ENCODE data around the gene MOB2.

DNA sequence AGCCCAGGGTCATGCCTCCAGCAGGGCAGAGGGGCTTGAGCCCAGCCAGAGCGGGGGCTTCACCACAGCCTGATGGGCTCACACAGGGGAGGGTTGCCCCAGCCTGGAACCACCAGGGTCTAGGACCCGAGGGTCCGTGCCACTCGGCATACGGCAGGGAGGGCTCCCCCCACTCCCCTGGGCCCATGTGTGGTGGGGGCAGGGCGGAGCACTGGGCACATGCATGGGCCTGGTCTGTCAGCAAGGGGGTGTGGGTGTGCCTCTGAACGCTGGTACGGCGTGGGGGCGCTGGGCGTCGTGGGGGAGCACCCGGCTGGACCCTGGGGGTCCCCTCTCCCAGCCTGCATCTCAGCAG, 29.3 kb downstream of the MOB2 start:
- TF ChIP-seq, protein P1, sequence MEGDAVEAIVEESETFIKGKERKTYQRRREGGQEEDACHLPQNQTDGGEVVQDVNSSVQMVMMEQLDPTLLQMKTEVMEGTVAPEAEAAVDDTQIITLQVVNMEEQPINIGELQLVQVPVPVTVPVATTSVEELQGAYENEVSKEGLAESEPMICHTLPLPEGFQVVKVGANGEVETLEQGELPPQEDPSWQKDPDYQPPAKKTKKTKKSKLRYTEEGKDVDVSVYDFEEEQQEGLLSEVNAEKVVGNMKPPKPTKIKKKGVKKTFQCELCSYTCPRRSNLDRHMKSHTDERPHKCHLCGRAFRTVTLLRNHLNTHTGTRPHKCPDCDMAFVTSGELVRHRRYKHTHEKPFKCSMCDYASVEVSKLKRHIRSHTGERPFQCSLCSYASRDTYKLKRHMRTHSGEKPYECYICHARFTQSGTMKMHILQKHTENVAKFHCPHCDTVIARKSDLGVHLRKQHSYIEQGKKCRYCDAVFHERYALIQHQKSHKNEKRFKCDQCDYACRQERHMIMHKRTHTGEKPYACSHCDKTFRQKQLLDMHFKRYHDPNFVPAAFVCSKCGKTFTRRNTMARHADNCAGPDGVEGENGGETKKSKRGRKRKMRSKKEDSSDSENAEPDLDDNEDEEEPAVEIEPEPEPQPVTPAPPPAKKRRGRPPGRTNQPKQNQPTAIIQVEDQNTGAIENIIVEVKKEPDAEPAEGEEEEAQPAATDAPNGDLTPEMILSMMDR (conservative IDR thresholded peaks at IDR 0.05 in 1 of 2, IDR thresholded peaks at IDR 0.05 in 1 of 2; ENCODE audit: low read depth in 1 of 2, low read length in 2 of 2): no peak
- TF ChIP-seq EZH2 (IDR thresholded peaks at IDR 0.05; ENCODE audit: low read length, missing control alignments): no peak
